Measurements from ENCODE around the gene EN1. TPM values are rescaled to one million over a fixed set of nuclear protein-coding genes. Genes with fewer than 3 reads are reported as not detected.

EN1 gene
- total and polyA plus RNA-seq, 2 experiments from 2014 or later: 0.21 to 0.24 TPM

DNA sequence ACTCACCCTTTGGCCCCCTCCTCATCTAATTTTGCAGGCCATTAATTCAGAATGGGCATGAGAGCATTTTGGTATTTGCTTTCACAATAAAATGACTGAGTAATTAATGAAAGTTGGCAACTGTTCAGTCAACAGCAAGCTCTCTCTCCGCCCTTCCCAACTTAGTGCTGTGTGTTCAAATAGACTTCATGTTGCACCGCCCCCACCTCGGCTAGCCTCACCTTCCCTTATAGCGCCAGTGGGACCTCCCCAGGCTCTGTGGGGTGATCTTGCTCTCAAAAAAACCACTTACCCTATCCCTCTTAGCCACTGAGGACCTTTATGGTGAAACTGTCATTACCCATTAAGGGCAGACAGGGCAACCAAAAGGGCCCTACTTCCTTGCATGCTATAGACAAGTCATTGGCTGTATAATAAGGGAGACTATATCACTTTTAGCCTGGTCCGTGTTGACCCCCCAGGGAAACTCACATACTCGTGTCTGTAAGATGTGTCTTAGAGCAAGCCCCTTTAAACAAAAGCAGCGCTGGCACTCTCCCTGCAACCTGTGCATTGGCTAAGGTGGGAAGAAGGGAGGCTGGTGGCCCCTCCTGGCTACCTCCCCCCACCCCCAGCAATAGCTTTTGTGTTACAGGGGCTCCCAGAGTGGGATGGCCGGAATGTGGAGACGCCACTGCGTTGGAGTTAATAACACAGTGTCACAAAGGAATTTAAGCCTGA is 15.2 kb downstream of the EN1 start (continued):
- TF ChIP-seq ETS1 (IDR thresholded peaks at IDR 0.05) (no peak), EZH2phosphoT487 (IDR thresholded peaks at IDR 0.05; ENCODE audit: unreplicated experiment) (no peak), NANOG (IDR thresholded peaks at IDR 0.05; ENCODE audit: borderline replicate concordance) (no peak)

GRCh38 chr2:118830881-118831280 is 16.6 kb downstream of the EN1 start:
- H3K4me2 ChIP-seq: no peak overlapping the region
- H2AFZ ChIP-seq: no peak overlapping the region
- no peak overlapping the region for H3K4me3 ChIP-seq
- Mint-ChIP-seq H3K9me3 (no peaks in the 10 kb centered on the region), H3K27me3 (ENCODE audit: insufficient read depth, low read depth, poor library complexity) (peaks cover 64% of the 10 kb centered on the region), H3K4me1 (peaks cover 20% of the 10 kb centered on the region), H3K4me3 (no peak overlapping the region), H3K36me3 (ENCODE audit: low read depth) (no peaks in the 10 kb centered on the region), H3K27ac (no peak overlapping the region)
- peaks cover 8% of the 10 kb centered on the region; the same call in 1 of the 2 replicates for H3F3A ChIP-seq (replicated peaks; ENCODE audit: low read depth)
- H3K36me3 ChIP-seq (ENCODE audit: insufficient read depth): no peaks in the 10 kb centered on the region
- no peaks in the 10 kb centered on the region for H3K9me2 ChIP-seq (ENCODE audit: insufficient read depth)
- H3K4me1 ChIP-seq (ENCODE audit: insufficient read depth): peaks cover 32% of the 10 kb centered on the region
- TF ChIP-seq POLR2AphosphoS5 (IDR thresholded peaks at IDR 0.05; ENCODE audit: low read depth) (no peak), EZH2 (IDR thresholded peaks at IDR 0.05; ENCODE audit: low read depth, unreplicated experiment) (peak; percentile 31)
- H3K27me3 ChIP-seq (ENCODE audit: insufficient read depth): peaks cover 77% of the 10 kb centered on the region
- ATAC-seq (no peak), DNase-seq (ENCODE audit: low spot score) (no peak)
- peaks cover 5% of the 10 kb centered on the region; the same call in 1 of the 2 replicates for H4K20me1 ChIP-seq (replicated peaks; ENCODE audit: insufficient read depth)
- H3K27ac ChIP-seq (ENCODE audit: low read depth): no peak overlapping the region
- no peaks in the 10 kb centered on the region for H3K79me2 ChIP-seq (replicated peaks; ENCODE audit: insufficient read depth)

DNA sequence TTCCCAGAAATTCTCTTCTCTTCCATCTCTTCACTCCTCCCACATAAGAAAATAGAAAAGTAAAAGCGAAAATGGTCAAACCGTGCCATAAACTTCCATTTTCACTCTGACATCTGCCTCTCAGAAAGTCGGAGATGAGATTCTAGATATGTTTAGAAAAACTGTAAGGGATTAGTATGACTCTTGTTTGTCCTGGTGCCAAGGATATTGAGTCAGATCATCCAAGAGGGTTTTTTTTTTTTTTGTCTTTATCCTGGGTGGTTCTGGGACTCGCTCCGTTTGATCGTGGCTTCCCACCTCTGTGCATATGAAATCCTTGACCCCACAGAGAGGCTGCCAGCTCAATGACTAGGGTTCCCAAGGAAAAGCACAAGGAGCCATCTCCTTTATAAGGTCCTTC is 17.3 kb downstream of the EN1 start:
- ATAC-seq: no peak
- TF ChIP-seq ZNF114 (CRISPR knock-in tag; IDR thresholded peaks at IDR 0.05): no peak
- no peak for TF ChIP-seq STAT1 (IDR thresholded peaks at IDR 0.05; ENCODE audit: unreplicated experiment)
- no peak for TF ChIP-seq EZH2 (IDR thresholded peaks at IDR 0.05; ENCODE audit: low read depth, unreplicated experiment)
- TF ChIP-seq, protein P1, sequence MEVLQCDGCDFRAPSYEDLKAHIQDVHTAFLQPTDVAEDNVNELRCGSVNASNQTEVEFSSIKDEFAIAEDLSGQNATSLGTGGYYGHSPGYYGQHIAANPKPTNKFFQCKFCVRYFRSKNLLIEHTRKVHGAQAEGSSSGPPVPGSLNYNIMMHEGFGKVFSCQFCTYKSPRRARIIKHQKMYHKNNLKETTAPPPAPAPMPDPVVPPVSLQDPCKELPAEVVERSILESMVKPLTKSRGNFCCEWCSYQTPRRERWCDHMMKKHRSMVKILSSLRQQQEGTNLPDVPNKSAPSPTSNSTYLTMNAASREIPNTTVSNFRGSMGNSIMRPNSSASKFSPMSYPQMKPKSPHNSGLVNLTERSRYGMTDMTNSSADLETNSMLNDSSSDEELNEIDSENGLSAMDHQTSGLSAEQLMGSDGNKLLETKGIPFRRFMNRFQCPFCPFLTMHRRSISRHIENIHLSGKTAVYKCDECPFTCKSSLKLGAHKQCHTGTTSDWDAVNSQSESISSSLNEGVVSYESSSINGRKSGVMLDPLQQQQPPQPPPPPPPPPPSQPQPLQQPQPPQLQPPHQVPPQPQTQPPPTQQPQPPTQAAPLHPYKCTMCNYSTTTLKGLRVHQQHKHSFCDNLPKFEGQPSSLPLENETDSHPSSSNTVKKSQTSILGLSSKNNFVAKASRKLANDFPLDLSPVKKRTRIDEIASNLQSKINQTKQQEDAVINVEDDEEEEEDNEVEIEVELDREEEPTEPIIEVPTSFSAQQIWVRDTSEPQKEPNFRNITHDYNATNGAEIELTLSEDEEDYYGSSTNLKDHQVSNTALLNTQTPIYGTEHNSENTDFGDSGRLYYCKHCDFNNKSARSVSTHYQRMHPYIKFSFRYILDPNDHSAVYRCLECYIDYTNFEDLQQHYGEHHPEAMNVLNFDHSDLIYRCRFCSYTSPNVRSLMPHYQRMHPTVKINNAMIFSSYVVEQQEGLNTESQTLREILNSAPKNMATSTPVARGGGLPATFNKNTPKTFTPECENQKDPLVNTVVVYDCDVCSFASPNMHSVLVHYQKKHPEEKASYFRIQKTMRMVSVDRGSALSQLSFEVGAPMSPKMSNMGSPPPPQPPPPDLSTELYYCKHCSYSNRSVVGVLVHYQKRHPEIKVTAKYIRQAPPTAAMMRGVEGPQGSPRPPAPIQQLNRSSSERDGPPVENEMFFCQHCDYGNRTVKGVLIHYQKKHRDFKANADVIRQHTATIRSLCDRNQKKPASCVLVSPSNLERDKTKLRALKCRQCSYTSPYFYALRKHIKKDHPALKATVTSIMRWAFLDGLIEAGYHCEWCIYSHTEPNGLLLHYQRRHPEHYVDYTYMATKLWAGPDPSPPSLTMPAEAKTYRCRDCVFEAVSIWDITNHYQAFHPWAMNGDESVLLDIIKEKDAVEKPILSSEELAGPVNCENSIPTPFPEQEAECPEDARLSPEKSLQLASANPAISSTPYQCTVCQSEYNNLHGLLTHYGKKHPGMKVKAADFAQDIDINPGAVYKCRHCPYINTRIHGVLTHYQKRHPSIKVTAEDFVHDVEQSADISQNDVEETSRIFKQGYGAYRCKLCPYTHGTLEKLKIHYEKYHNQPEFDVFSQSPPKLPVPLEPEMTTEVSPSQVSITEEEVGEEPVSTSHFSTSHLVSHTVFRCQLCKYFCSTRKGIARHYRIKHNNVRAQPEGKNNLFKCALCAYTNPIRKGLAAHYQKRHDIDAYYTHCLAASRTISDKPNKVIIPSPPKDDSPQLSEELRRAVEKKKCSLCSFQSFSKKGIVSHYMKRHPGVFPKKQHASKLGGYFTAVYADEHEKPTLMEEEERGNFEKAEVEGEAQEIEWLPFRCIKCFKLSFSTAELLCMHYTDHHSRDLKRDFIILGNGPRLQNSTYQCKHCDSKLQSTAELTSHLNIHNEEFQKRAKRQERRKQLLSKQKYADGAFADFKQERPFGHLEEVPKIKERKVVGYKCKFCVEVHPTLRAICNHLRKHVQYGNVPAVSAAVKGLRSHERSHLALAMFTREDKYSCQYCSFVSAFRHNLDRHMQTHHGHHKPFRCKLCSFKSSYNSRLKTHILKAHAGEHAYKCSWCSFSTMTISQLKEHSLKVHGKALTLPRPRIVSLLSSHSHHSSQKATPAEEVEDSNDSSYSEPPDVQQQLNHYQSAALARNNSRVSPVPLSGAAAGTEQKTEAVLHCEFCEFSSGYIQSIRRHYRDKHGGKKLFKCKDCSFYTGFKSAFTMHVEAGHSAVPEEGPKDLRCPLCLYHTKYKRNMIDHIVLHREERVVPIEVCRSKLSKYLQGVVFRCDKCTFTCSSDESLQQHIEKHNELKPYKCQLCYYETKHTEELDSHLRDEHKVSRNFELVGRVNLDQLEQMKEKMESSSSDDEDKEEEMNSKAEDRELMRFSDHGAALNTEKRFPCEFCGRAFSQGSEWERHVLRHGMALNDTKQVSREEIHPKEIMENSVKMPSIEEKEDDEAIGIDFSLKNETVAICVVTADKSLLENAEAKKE (CRISPR knock-in tag; IDR thresholded peaks at IDR 0.05): no peak
- TF ChIP-seq EZH2phosphoT487 (IDR thresholded peaks at IDR 0.05; ENCODE audit: unreplicated experiment): no peak
- no peak for TF ChIP-seq ZNF331 (CRISPR knock-in tag; IDR thresholded peaks at IDR 0.05; ENCODE audit: low read depth)
- TF ChIP-seq JUNB (IDR thresholded peaks at IDR 0.05; ENCODE audit: unreplicated experiment): no peak
- TF ChIP-seq, protein P2, sequence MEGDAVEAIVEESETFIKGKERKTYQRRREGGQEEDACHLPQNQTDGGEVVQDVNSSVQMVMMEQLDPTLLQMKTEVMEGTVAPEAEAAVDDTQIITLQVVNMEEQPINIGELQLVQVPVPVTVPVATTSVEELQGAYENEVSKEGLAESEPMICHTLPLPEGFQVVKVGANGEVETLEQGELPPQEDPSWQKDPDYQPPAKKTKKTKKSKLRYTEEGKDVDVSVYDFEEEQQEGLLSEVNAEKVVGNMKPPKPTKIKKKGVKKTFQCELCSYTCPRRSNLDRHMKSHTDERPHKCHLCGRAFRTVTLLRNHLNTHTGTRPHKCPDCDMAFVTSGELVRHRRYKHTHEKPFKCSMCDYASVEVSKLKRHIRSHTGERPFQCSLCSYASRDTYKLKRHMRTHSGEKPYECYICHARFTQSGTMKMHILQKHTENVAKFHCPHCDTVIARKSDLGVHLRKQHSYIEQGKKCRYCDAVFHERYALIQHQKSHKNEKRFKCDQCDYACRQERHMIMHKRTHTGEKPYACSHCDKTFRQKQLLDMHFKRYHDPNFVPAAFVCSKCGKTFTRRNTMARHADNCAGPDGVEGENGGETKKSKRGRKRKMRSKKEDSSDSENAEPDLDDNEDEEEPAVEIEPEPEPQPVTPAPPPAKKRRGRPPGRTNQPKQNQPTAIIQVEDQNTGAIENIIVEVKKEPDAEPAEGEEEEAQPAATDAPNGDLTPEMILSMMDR (conservative IDR thresholded peaks at IDR 0.05; ENCODE audit: low read depth in 2 of 2): no peak
- DNase-seq (ENCODE audit: low spot score): no peak
- H3K9me3 Mint-ChIP-seq: no peaks in the 10 kb centered on the region
- H3K27ac Mint-ChIP-seq: no peak overlapping the region
- H3K4me1 Mint-ChIP-seq: peaks cover 24% of the 10 kb centered on the region
- H4K20me1 ChIP-seq (replicated peaks; ENCODE audit: insufficient read depth): peaks cover 5% of the 10 kb centered on the region; the same call in 1 of the 2 replicates
- H3K36me3 Mint-ChIP-seq (ENCODE audit: low read depth): no peaks in the 10 kb centered on the region
- H3K4me3 Mint-ChIP-seq: no peak overlapping the region
- H3K9me2 ChIP-seq (ENCODE audit: insufficient read depth): no peaks in the 10 kb centered on the region
- peaks cover 56% of the 10 kb centered on the region for H3K27me3 Mint-ChIP-seq (ENCODE audit: insufficient read depth, low read depth, poor library complexity)
- H3K27me3 ChIP-seq (ENCODE audit: insufficient read depth): peaks cover 70% of the 10 kb centered on the region
- no peak overlapping the region for H2AFZ ChIP-seq
- peaks cover 8% of the 10 kb centered on the region; the same call in 1 of the 2 replicates for H3F3A ChIP-seq (replicated peaks; ENCODE audit: low read depth)
- H3K27ac ChIP-seq (ENCODE audit: low read depth): no peak overlapping the region
- no peak overlapping the region for H3K4me2 ChIP-seq
- H3K4me3 ChIP-seq: no peak overlapping the region
- peaks cover 32% of the 10 kb centered on the region for H3K4me1 ChIP-seq (ENCODE audit: insufficient read depth)
- H3K36me3 ChIP-seq (ENCODE audit: insufficient read depth): no peaks in the 10 kb centered on the region
- no peaks in the 10 kb centered on the region for H3K79me2 ChIP-seq (replicated peaks; ENCODE audit: insufficient read depth)

All from GM23338 (cell line).